ENCODE results near the gene MAPRE3. TPM values are rescaled to one million over a fixed set of nuclear protein-coding genes. Genes with fewer than 3 reads are reported as not detected.
A peak's percentile ranks its signal among the peaks of the same experiment; 100 is the strongest.

Gene MAPRE3
- total RNA-seq, 4 donors from 2014 or later, result 41.9 to 66.5 (median 53.9) TPM

GRCh38 chr2:27000228-27000627 lies 29.8 kb downstream of the MAPRE3 start:
- no peaks in the 10 kb centered on the region for H3K9me3 ChIP-seq
- peaks cover 0 to 15% of the 10 kb centered on the region in 2 donors for H3K4me1 ChIP-seq
- ATAC-seq (no peak), DNase-seq (no peak)
- intact Hi-C loops (cut with DNase I; ENCODE audit: low total_unique reads), result no loop called here
- H3K4me3 ChIP-seq, result no peak overlapping the region
- TF ChIP-seq POLR2A (IDR thresholded peaks at IDR 0.05) (no peak), CTCF (IDR thresholded peaks at IDR 0.05 in 4 of 5, conservative IDR thresholded peaks at IDR 0.05 in 1 of 5) (no peak)
- H3K36me3 ChIP-seq, result no peaks in the 10 kb centered on the region
- in situ Hi-C loops (cut with MboI; ENCODE audit: low sequenced_read_pairs in 4 of 4), result no loop called here
- H3K27ac ChIP-seq, result peak overlapping the region in 1 of 4 donors; percentile 21
- no peaks in the 10 kb centered on the region for H3K27me3 ChIP-seq

- intact Hi-C loops (cut with DNase I; ENCODE audit: low total_unique reads) (no loop called here), in situ Hi-C loops (cut with MboI; ENCODE audit: low sequenced_read_pairs in 4 of 4) (no loop called here)
- H3K27me3 ChIP-seq, result no peaks in the 10 kb centered on the region
- no peaks in the 10 kb centered on the region for H3K36me3 ChIP-seq
- ATAC-seq, result peak; percentile 59 to 60
- no peaks in the 10 kb centered on the region for H3K9me3 ChIP-seq
- DNase-seq, result no peak
- peaks cover 0 to 15% of the 10 kb centered on the region in 2 donors for H3K4me1 ChIP-seq
- no peak overlapping the region for H3K4me3 ChIP-seq
- TF ChIP-seq CTCF (IDR thresholded peaks at IDR 0.05 in 4 of 5, conservative IDR thresholded peaks at IDR 0.05 in 1 of 5), result no peak
- no peak for TF ChIP-seq POLR2A (IDR thresholded peaks at IDR 0.05)
- no peak overlapping the region for H3K27ac ChIP-seq
Observed at GRCh38 chr2:27000995-27001394, 30.6 kb downstream of the MAPRE3 start.

GRCh38 chr2:27001950-27002349 lies 31.5 kb downstream of the MAPRE3 start:
- H3K4me3 ChIP-seq, result no peak overlapping the region
- peaks cover 7 to 24% of the 10 kb centered on the region in 2 donors for H3K4me1 ChIP-seq
- in situ Hi-C loops (cut with MboI; ENCODE audit: low sequenced_read_pairs in 4 of 4), result no loop called here
- intact Hi-C loops (cut with DNase I; ENCODE audit: low total_unique reads), result no loop called here
- ATAC-seq, result peak in 1 of 2 donors; percentile 18
- H3K9me3 ChIP-seq, result no peaks in the 10 kb centered on the region
- no peaks in the 10 kb centered on the region for H3K27me3 ChIP-seq
- H3K27ac ChIP-seq, result no peak overlapping the region
- no peak for TF ChIP-seq CTCF (IDR thresholded peaks at IDR 0.05 in 4 of 5, conservative IDR thresholded peaks at IDR 0.05 in 1 of 5)
- no peak for DNase-seq
- H3K36me3 ChIP-seq, result no peaks in the 10 kb centered on the region

GRCh38 chr2:27003007-27003406 lies 32.6 kb downstream of the MAPRE3 start:
- Histone ChIP-seq H3K4me1 (peaks cover 12 to 35% of the 10 kb centered on the region in 2 donors), H3K36me3 (no peaks in the 10 kb centered on the region), H3K9me3 (no peaks in the 10 kb centered on the region), H3K4me3 (no peak overlapping the region), H3K27me3 (no peaks in the 10 kb centered on the region), H3K27ac (no peak overlapping the region)
- DNase-seq (no peak), ATAC-seq (no peak)
- in situ Hi-C loops (cut with MboI; ENCODE audit: low sequenced_read_pairs in 4 of 4) (no loop called here), intact Hi-C loops (cut with DNase I; ENCODE audit: low total_unique reads) (no loop called here)
- TF ChIP-seq CTCF (IDR thresholded peaks at IDR 0.05 in 4 of 5, conservative IDR thresholded peaks at IDR 0.05 in 1 of 5) (no peak), POLR2A (IDR thresholded peaks at IDR 0.05) (no peak)

- no peak overlapping the region for H3K27ac ChIP-seq
Observed at GRCh38 chr2:27003857-27004256, 33.4 kb downstream of the MAPRE3 start.

More at GRCh38 chr2:27003857-27004256, 33.4 kb downstream of the MAPRE3 start:
- in situ Hi-C loops (cut with MboI; ENCODE audit: low sequenced_read_pairs in 4 of 4) (no loop called here), intact Hi-C loops (cut with DNase I; ENCODE audit: low total_unique reads) (no loop called here)
- no peaks in the 10 kb centered on the region for H3K9me3 ChIP-seq
- peak in 1 of 2 donors; percentile 41 for ATAC-seq
- H3K4me1 ChIP-seq, result peaks cover 12 to 41% of the 10 kb centered on the region in 2 donors
- H3K36me3 ChIP-seq, result no peaks in the 10 kb centered on the region
- no peak for DNase-seq
- no peak overlapping the region for H3K4me3 ChIP-seq
- TF ChIP-seq POLR2A (IDR thresholded peaks at IDR 0.05), result no peak
- no peak for TF ChIP-seq CTCF (IDR thresholded peaks at IDR 0.05 in 4 of 5, conservative IDR thresholded peaks at IDR 0.05 in 1 of 5)
- H3K27me3 ChIP-seq, result no peaks in the 10 kb centered on the region
